Measurements from ENCODE around the gene SKOR1.

The SKOR1 gene

GRCh38 chr15:67823314-67824196 lies 1.8 kb upstream of the SKOR1 start:
- Histone ChIP-seq H3K36me3 (ENCODE audit: control insufficient read depth in 1 of 2, insufficient read depth in 2 of 2, low read length in 2 of 2) (no peaks in the 10 kb centered on the region), H3K4me3 (ENCODE audit: low read depth in 1 of 2, low read length in 2 of 2) (peak overlapping the region in 1 of 2 donors; percentile 29), H3K9me3 (ENCODE audit: control insufficient read depth in 1 of 2, low read length in 2 of 2) (no peaks in the 10 kb centered on the region), H3K27me3 (ENCODE audit: control insufficient read depth in 1 of 2, insufficient read depth in 2 of 2, low read length in 2 of 2) (peaks cover 75 to 87% of the 10 kb centered on the region in 2 donors), H3K4me1 (ENCODE audit: control insufficient read depth in 1 of 2, insufficient read depth in 2 of 2, low read length in 2 of 2) (peaks cover 2 to 15% of the 10 kb centered on the region in 2 donors), H3K9ac (ENCODE audit: low read depth in 1 of 2, low read length in 2 of 2) (no peak overlapping the region), H3K27ac (ENCODE audit: low read depth, low read length) (no peak overlapping the region)

- Histone ChIP-seq H3K9me3 (ENCODE audit: control insufficient read depth in 1 of 2, low read length in 2 of 2) (no peaks in the 10 kb centered on the region), H3K4me1 (ENCODE audit: control insufficient read depth in 1 of 2, insufficient read depth in 2 of 2, low read length in 2 of 2) (peaks cover 10 to 20% of the 10 kb centered on the region in 2 donors), H3K27ac (ENCODE audit: low read depth, low read length) (no peak overlapping the region), H3K27me3 (ENCODE audit: control insufficient read depth in 1 of 2, insufficient read depth in 2 of 2, low read length in 2 of 2) (peaks cover 79 to 90% of the 10 kb centered on the region in 2 donors), H3K4me3 (ENCODE audit: low read depth in 1 of 2, low read length in 2 of 2) (no peak overlapping the region), H3K36me3 (ENCODE audit: control insufficient read depth in 1 of 2, insufficient read depth in 2 of 2, low read length in 2 of 2) (no peaks in the 10 kb centered on the region), H3K9ac (ENCODE audit: low read depth in 1 of 2, low read length in 2 of 2) (no peak overlapping the region)
Observed at GRCh38 chr15:67824197-67824968, 926 bp upstream of the SKOR1 start.

GRCh38 chr15:67825881-67826716 lies 790 bp downstream of the SKOR1 start:
- H3K4me1 ChIP-seq (ENCODE audit: control insufficient read depth in 1 of 2, insufficient read depth in 2 of 2, low read length in 2 of 2) = peaks cover 11 to 20% of the 10 kb centered on the region in 2 donors
- peak overlapping the region in 1 of 2 donors; percentile 29 for H3K4me3 ChIP-seq (ENCODE audit: low read depth in 1 of 2, low read length in 2 of 2)
- no peak overlapping the region for H3K27ac ChIP-seq (ENCODE audit: low read depth, low read length)
- peaks cover 78 to 89% of the 10 kb centered on the region in 2 donors for H3K27me3 ChIP-seq (ENCODE audit: control insufficient read depth in 1 of 2, insufficient read depth in 2 of 2, low read length in 2 of 2)
- no peaks in the 10 kb centered on the region for H3K36me3 ChIP-seq (ENCODE audit: control insufficient read depth in 1 of 2, insufficient read depth in 2 of 2, low read length in 2 of 2)
- no peak overlapping the region for H3K9ac ChIP-seq (ENCODE audit: low read depth in 1 of 2, low read length in 2 of 2)
- no peaks in the 10 kb centered on the region for H3K9me3 ChIP-seq (ENCODE audit: control insufficient read depth in 1 of 2, low read length in 2 of 2)

- H3K4me3 ChIP-seq (ENCODE audit: low read depth in 1 of 2, low read length in 2 of 2) = no peak overlapping the region
- no peaks in the 10 kb centered on the region for H3K36me3 ChIP-seq (ENCODE audit: control insufficient read depth in 1 of 2, insufficient read depth in 2 of 2, low read length in 2 of 2)
- H3K9ac ChIP-seq (ENCODE audit: low read depth in 1 of 2, low read length in 2 of 2) = no peak overlapping the region
- H3K9me3 ChIP-seq (ENCODE audit: control insufficient read depth in 1 of 2, low read length in 2 of 2) = no peaks in the 10 kb centered on the region
- no peak overlapping the region for H3K27ac ChIP-seq (ENCODE audit: low read depth, low read length)
- peaks cover 76 to 88% of the 10 kb centered on the region in 2 donors for H3K27me3 ChIP-seq (ENCODE audit: control insufficient read depth in 1 of 2, insufficient read depth in 2 of 2, low read length in 2 of 2)
- H3K4me1 ChIP-seq (ENCODE audit: control insufficient read depth in 1 of 2, insufficient read depth in 2 of 2, low read length in 2 of 2) = peaks cover 11 to 20% of the 10 kb centered on the region in 2 donors
Observed at GRCh38 chr15:67826717-67827561, 1.6 kb downstream of the SKOR1 start.

GRCh38 chr15:67827562-67828277 lies 2.4 kb downstream of the SKOR1 start:
- Histone ChIP-seq H3K4me3 (ENCODE audit: low read depth in 1 of 2, low read length in 2 of 2) (peak overlapping the region in 1 of 2 donors; percentile 50), H3K27ac (ENCODE audit: low read depth, low read length) (no peak overlapping the region), H3K9ac (ENCODE audit: low read depth in 1 of 2, low read length in 2 of 2) (no peak overlapping the region), H3K36me3 (ENCODE audit: control insufficient read depth in 1 of 2, insufficient read depth in 2 of 2, low read length in 2 of 2) (no peaks in the 10 kb centered on the region), H3K4me1 (ENCODE audit: control insufficient read depth in 1 of 2, insufficient read depth in 2 of 2, low read length in 2 of 2) (peaks cover 12 to 19% of the 10 kb centered on the region in 2 donors), H3K9me3 (ENCODE audit: control insufficient read depth in 1 of 2, low read length in 2 of 2) (no peaks in the 10 kb centered on the region), H3K27me3 (ENCODE audit: control insufficient read depth in 1 of 2, insufficient read depth in 2 of 2, low read length in 2 of 2) (peaks cover 72 to 88% of the 10 kb centered on the region in 2 donors)

GRCh38 chr15:67828278-67828968 lies 3.1 kb downstream of the SKOR1 start:
- Histone ChIP-seq H3K36me3 (ENCODE audit: control insufficient read depth in 1 of 2, insufficient read depth in 2 of 2, low read length in 2 of 2) (no peaks in the 10 kb centered on the region), H3K9me3 (ENCODE audit: control insufficient read depth in 1 of 2, low read length in 2 of 2) (no peaks in the 10 kb centered on the region), H3K27me3 (ENCODE audit: control insufficient read depth in 1 of 2, insufficient read depth in 2 of 2, low read length in 2 of 2) (peaks cover 75 to 92% of the 10 kb centered on the region in 2 donors), H3K4me1 (ENCODE audit: control insufficient read depth in 1 of 2, insufficient read depth in 2 of 2, low read length in 2 of 2) (peaks cover 19 to 23% of the 10 kb centered on the region in 2 donors), H3K4me3 (ENCODE audit: low read depth in 1 of 2, low read length in 2 of 2) (peak overlapping the region in 1 of 2 donors; percentile 50), H3K9ac (ENCODE audit: low read depth in 1 of 2, low read length in 2 of 2) (no peak overlapping the region), H3K27ac (ENCODE audit: low read depth, low read length) (no peak overlapping the region)

- Histone ChIP-seq H3K4me1 (ENCODE audit: control insufficient read depth in 1 of 2, insufficient read depth in 2 of 2, low read length in 2 of 2) (peaks cover 26 to 28% of the 10 kb centered on the region in 2 donors), H3K27me3 (ENCODE audit: control insufficient read depth in 1 of 2, insufficient read depth in 2 of 2, low read length in 2 of 2) (peaks cover 73 to 92% of the 10 kb centered on the region in 2 donors), H3K4me3 (ENCODE audit: low read depth in 1 of 2, low read length in 2 of 2) (peak overlapping the region in 1 of 2 donors; percentile 50)
Observed at GRCh38 chr15:67828969-67829646, 3.8 kb downstream of the SKOR1 start.

More at GRCh38 chr15:67828969-67829646, 3.8 kb downstream of the SKOR1 start:
- H3K36me3 ChIP-seq (ENCODE audit: control insufficient read depth in 1 of 2, insufficient read depth in 2 of 2, low read length in 2 of 2) = no peaks in the 10 kb centered on the region
- no peak overlapping the region for H3K27ac ChIP-seq (ENCODE audit: low read depth, low read length)
- H3K9me3 ChIP-seq (ENCODE audit: control insufficient read depth in 1 of 2, low read length in 2 of 2) = no peaks in the 10 kb centered on the region
- H3K9ac ChIP-seq (ENCODE audit: low read depth in 1 of 2, low read length in 2 of 2) = no peak overlapping the region
